ENCODE measurements around the gene SMOC2. TPM values are rescaled to one million over a fixed set of nuclear protein-coding genes. Genes with fewer than 3 reads are reported as not detected.
A peak's percentile ranks its signal among the peaks of the same experiment; 100 is the strongest.

SMOC2 gene
- total RNA-seq, 3 donors from 2014 or later (not counting 1 experiment from before 2014, with no cell fraction given) = not detected

DNA sequence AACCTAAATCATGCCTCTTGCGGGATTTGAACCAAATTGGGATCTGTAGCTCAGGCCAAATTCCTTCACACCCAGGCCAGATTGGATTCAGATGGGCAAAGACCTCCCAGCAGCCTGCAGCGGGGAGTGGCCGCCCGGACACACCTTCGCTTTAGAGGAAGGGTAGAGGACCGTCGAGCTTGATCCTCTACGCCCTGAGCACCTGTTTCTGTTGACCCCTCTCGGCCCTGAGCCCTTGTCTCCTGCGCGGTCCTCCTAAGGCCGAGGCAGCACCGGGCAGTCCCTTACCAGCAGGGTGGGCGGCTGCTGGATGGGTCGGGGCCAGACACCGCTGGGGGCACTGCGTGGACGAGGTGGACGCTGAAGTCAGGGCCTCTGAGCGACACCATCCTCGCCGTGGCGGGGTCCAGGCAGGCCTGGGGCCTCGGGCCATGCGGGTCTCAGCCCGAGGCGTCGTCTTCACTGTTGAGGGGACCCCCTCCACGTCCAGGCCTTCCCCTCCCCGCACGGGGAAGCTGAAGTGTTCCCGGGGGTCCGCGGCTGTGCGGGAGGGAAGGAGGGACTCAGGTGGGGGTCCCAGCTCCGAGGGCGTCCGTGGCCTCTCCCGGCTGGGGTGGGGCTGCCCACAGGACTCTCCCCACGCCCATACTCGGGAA is 114.8 kb downstream of the SMOC2 start:
- WGBS (ENCODE audit: insufficient coverage) = 93% methylated on average over 41 of the region's 41 CpGs
- intact Hi-C loops (cut with micrococcal nuclease) = no loop called here
- Histone ChIP-seq H3K4me1 (ENCODE audit: control insufficient read depth, insufficient read depth, low read length) (no peaks in the 10 kb centered on the region), H3K9me3 (ENCODE audit: control insufficient read depth, insufficient read depth, low read length) (no peaks in the 10 kb centered on the region), H3K27me3 (ENCODE audit: control insufficient read depth, insufficient read depth, low read length) (no peaks in the 10 kb centered on the region), H3K4me3 (ENCODE audit: low read length) (no peak overlapping the region), H3K36me3 (ENCODE audit: control insufficient read depth, insufficient read depth, low read length) (no peaks in the 10 kb centered on the region), H3K27ac (ENCODE audit: low read length) (no peak overlapping the region)
- DNase-seq (no peak), ATAC-seq (peak in 1 of 3 donors; percentile 31)
- TF ChIP-seq, protein P1, sequence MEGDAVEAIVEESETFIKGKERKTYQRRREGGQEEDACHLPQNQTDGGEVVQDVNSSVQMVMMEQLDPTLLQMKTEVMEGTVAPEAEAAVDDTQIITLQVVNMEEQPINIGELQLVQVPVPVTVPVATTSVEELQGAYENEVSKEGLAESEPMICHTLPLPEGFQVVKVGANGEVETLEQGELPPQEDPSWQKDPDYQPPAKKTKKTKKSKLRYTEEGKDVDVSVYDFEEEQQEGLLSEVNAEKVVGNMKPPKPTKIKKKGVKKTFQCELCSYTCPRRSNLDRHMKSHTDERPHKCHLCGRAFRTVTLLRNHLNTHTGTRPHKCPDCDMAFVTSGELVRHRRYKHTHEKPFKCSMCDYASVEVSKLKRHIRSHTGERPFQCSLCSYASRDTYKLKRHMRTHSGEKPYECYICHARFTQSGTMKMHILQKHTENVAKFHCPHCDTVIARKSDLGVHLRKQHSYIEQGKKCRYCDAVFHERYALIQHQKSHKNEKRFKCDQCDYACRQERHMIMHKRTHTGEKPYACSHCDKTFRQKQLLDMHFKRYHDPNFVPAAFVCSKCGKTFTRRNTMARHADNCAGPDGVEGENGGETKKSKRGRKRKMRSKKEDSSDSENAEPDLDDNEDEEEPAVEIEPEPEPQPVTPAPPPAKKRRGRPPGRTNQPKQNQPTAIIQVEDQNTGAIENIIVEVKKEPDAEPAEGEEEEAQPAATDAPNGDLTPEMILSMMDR (IDR thresholded peaks at IDR 0.05) = no peak
- H3K36me3 Mint-ChIP-seq = no peaks in the 10 kb centered on the region
- no peak overlapping the region for H3K4me3 Mint-ChIP-seq
- no peak overlapping the region for H3K27ac Mint-ChIP-seq
- no peaks in the 10 kb centered on the region for H3K27me3 Mint-ChIP-seq (ENCODE audit: low read depth in 2 of 2)
- H3K9me3 Mint-ChIP-seq = no peaks in the 10 kb centered on the region
- no peaks in the 10 kb centered on the region for H3K4me1 Mint-ChIP-seq

DNA sequence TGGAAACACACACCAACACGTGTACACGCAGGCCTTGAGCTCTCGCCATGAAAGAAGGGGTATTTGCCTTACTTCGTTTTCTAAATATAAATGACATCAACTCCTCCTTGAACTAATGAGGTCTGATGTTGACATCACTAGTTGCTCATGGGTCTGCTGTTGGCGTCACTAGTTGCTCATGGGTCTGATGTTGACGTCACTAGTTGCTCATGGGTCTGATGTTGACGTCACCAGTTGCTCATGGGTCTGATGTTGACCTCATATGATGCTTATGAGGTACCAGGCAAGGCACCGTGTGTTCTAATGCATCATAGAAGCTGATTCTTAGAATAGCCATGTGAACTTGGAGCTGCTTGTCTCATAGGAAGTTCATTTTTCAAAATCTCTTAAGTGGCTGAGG is 116.5 kb downstream of the SMOC2 start:
- Histone ChIP-seq H3K36me3 (ENCODE audit: control insufficient read depth, insufficient read depth, low read length) (no peaks in the 10 kb centered on the region), H3K4me1 (ENCODE audit: control insufficient read depth, insufficient read depth, low read length) (no peaks in the 10 kb centered on the region), H3K27me3 (ENCODE audit: control insufficient read depth, insufficient read depth, low read length) (no peaks in the 10 kb centered on the region), H3K4me3 (ENCODE audit: low read length) (no peak overlapping the region), H3K27ac (ENCODE audit: low read length) (no peak overlapping the region), H3K9me3 (ENCODE audit: control insufficient read depth, insufficient read depth, low read length) (no peaks in the 10 kb centered on the region)
- no peaks in the 10 kb centered on the region for H3K36me3 Mint-ChIP-seq
- H3K4me1 Mint-ChIP-seq = no peaks in the 10 kb centered on the region
- H3K9me3 Mint-ChIP-seq = no peaks in the 10 kb centered on the region
- no peak for ATAC-seq
- intact Hi-C loops (cut with micrococcal nuclease) = no loop called here
- H3K27me3 Mint-ChIP-seq (ENCODE audit: low read depth in 2 of 2) = no peaks in the 10 kb centered on the region
- DNase-seq = no peak
- TF ChIP-seq, protein P1 (IDR thresholded peaks at IDR 0.05) = no peak
- H3K4me3 Mint-ChIP-seq = no peak overlapping the region
- WGBS (ENCODE audit: insufficient coverage) = 87% methylated on average over 8 of the region's 8 CpGs
- H3K27ac Mint-ChIP-seq = no peak overlapping the region

DNA sequence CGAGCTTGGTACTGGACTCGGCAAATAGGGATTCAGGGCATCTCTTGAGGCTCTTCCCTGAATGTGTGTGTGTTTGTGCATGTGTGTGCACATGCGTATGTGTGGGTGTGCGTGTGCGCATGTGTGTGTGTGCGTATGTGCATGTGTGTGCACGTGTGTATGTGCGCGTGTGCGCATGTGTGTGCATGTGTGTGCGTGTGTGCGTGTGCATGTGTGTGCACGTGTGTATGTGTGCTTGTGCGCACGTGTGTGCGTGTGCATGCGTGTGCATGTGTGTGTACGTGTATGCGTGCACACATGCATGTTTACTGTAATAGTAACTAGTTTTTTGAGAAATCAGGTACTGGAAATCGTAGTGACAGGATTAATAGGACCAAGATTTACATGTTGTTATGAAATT is 117.7 kb downstream of the SMOC2 start:
- ATAC-seq (peak in 1 of 3 donors; percentile 30), DNase-seq (no peak)
- no peak overlapping the region for H3K4me3 ChIP-seq (ENCODE audit: low read length)
- Mint-ChIP-seq H3K36me3 (no peaks in the 10 kb centered on the region), H3K27ac (no peak overlapping the region), H3K4me1 (no peaks in the 10 kb centered on the region), H3K27me3 (ENCODE audit: low read depth in 2 of 2) (no peaks in the 10 kb centered on the region), H3K4me3 (no peak overlapping the region), H3K9me3 (no peaks in the 10 kb centered on the region)
- H3K4me1 ChIP-seq (ENCODE audit: control insufficient read depth, insufficient read depth, low read length) = no peaks in the 10 kb centered on the region
- H3K27me3 ChIP-seq (ENCODE audit: control insufficient read depth, insufficient read depth, low read length) = no peaks in the 10 kb centered on the region
- no peaks in the 10 kb centered on the region for H3K9me3 ChIP-seq (ENCODE audit: control insufficient read depth, insufficient read depth, low read length)
- H3K36me3 ChIP-seq (ENCODE audit: control insufficient read depth, insufficient read depth, low read length) = no peaks in the 10 kb centered on the region
- TF ChIP-seq, protein P1 (IDR thresholded peaks at IDR 0.05) = no peak
- 95% methylated on average over 20 of the region's 20 CpGs for WGBS (ENCODE audit: insufficient coverage)
- intact Hi-C loops (cut with micrococcal nuclease) = no loop called here
- H3K27ac ChIP-seq (ENCODE audit: low read length) = no peak overlapping the region

DNA sequence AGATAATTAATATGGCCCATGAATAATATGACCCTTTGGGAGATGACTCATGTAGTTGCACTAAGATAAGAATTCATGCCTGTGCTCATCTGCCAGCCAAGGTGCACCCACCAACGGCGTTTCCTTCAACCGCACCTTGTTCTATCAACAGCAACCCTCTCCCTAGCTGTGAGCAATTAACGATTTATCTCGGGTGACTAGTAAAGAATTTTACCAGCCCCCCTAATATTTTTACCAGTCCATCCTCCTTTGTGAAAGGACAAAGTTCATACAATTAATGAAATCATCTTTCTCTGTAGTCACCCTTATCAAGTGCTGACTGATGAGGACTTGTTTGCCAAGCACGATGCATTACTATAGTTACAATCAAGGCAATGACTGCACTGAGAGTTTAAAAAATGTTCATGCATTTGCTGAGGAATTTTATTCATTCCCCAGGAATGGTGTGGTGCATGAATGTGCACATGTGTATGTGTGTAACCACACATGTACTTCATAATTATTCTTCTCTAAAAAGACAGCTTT is 118.7 kb downstream of the SMOC2 start:
- Histone ChIP-seq H3K36me3 (ENCODE audit: control insufficient read depth, insufficient read depth, low read length) (no peaks in the 10 kb centered on the region), H3K9me3 (ENCODE audit: control insufficient read depth, insufficient read depth, low read length) (no peaks in the 10 kb centered on the region), H3K4me1 (ENCODE audit: control insufficient read depth, insufficient read depth, low read length) (no peaks in the 10 kb centered on the region), H3K4me3 (ENCODE audit: low read length) (no peak overlapping the region), H3K27ac (ENCODE audit: low read length) (no peak overlapping the region), H3K27me3 (ENCODE audit: control insufficient read depth, insufficient read depth, low read length) (no peaks in the 10 kb centered on the region)
- no peak for DNase-seq
- Mint-ChIP-seq H3K4me3 (no peak overlapping the region), H3K4me1 (no peaks in the 10 kb centered on the region), H3K27me3 (ENCODE audit: low read depth in 2 of 2) (peaks cover 3 to 7% of the 10 kb centered on the region in 2 donors), H3K27ac (no peak overlapping the region), H3K9me3 (no peaks in the 10 kb centered on the region), H3K36me3 (no peaks in the 10 kb centered on the region)
- no peak for ATAC-seq
- intact Hi-C loops (cut with micrococcal nuclease) = no loop called here
- TF ChIP-seq, protein P1 (IDR thresholded peaks at IDR 0.05) = no peak
- WGBS (ENCODE audit: insufficient coverage) = 93% methylated on average over 6 of the region's 6 CpGs
